Osteoblast (primary cell): ENCODE results near the gene MYT1. TPM values are rescaled to one million over a fixed set of nuclear protein-coding genes. Genes with fewer than 3 reads are reported as not detected.
A peak's percentile ranks its signal among the peaks of the same experiment; 100 is the strongest.

Experiments used
- DNase-seq: peaks from one replicate; pipeline ENCODE4 v3.0.0; 2011; ENCODE audit warnings: low spot score, mixed read lengths; ENCODE audit not compliant: insufficient read length; ENCODE audit errors: missing footprints
- H2AFZ ChIP-seq: 2 replicates; pipeline ENCODE4 v1.6.0; 2011; ENCODE audit warnings: mild to moderate bottlenecking, low read length
- H3K27ac ChIP-seq: 2 replicates; pipeline ENCODE4 v1.5.1; 2011; ENCODE audit warnings: mild to moderate bottlenecking, low read depth, low read length, moderate library complexity
- H3K27me3 ChIP-seq: 2 replicates; pipeline ENCODE4 v1.6.0; 2012; ENCODE audit warnings: mild to moderate bottlenecking, control low read depth, inconsistent platforms, low read length, moderate library complexity; ENCODE audit not compliant: insufficient read depth
- H3K36me3 ChIP-seq: 2 replicates; pipeline ENCODE4 v1.5.1; 2011; ENCODE audit warnings: mild to moderate bottlenecking, low read length, control low read depth, moderate library complexity; ENCODE audit not compliant: insufficient read depth
- H3K4me1 ChIP-seq: 2 replicates; pipeline ENCODE4 v1.5.1; 2011; ENCODE audit warnings: mild to moderate bottlenecking, low read length, control low read depth, moderate library complexity; ENCODE audit not compliant: insufficient read depth
- H3K4me2 ChIP-seq: 2 replicates; pipeline ENCODE4 v1.6.0; 2011; ENCODE audit warnings: mild to moderate bottlenecking, low read length; ENCODE audit not compliant: insufficient read depth
- H3K4me3 ChIP-seq: fragments of 200-600 bp; sonication (generic); 3 replicates; pipeline ENCODE4 v1.5.1; 2012; ENCODE audit warnings: mild to moderate bottlenecking, low read length, inconsistent platforms; ENCODE audit not compliant: insufficient read depth
- H3K79me2 ChIP-seq: 2 replicates; pipeline ENCODE4 v1.6.0; 2012; ENCODE audit warnings: mild to moderate bottlenecking, low read length, control low read depth, inconsistent platforms; ENCODE audit not compliant: insufficient read depth
- H3K9me3 ChIP-seq: 2 replicates; pipeline ENCODE4 v1.5.1; 2011; ENCODE audit warnings: low read depth, low read length, control low read depth
- H4K20me1 ChIP-seq: 2 replicates; pipeline ENCODE4 v1.6.0; 2012; ENCODE audit warnings: mild to moderate bottlenecking, low read length, control low read depth; ENCODE audit not compliant: insufficient read depth
- total RNA-seq: library from RNA; depleted of rRNA; stranded (reverse); fragments of >200 nt; gene quantifications from 2 replicates; pipeline ENCODE4 v1.2.3, GENCODE V29; 2012
- TF ChIP-seq, protein P1 (sequence below): IDR thresholded peaks from 2 replicates; pipeline ENCODE4 v1.5.1; 2011; ENCODE audit warnings: mild to moderate bottlenecking, low read depth, low read length, moderate library complexity; ENCODE audit errors: extremely low read depth

MYT1 gene
- total RNA-seq, 1 donor: not detected

DNA sequence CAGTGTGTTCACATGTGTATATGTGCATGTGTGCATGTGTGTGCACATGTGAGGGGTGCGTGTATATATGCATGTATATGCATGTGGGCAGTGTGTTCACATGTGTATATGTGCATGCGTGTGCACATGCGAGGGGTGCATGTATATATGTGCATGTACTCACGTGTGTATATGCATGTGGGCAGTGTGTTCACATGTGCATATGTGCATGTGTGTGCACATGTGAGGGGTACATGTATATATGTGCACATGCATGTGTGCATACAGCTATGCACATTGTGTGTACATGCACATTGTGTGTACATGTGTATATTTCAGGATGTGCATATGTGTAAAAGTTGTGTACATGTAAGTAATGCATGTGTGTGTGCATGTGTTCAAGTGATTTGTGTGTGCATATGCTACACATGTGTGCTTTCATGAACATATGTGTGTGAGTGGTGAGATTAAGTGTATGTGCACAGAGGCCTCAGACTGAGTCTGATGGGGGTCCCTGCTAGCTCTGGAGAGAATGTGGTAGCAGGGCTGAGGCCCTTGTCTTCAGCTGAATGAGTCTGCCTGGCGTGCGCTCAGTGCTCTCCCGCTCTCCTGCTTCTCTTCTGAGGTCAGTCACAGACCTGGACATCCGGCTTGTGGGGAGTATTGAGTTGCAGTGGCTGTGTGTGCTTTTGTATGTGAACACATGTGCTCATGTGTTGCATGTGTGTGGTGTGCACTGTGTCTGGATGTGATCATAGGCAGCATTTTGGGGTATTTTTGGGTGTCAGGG lies 19.9 kb upstream of the MYT1 start:
- Histone ChIP-seq H3K4me2 (no peak overlapping the region), H3K36me3 (no peaks in the 10 kb centered on the region), H3K4me1 (no peaks in the 10 kb centered on the region), H3K4me3 (no peak overlapping the region), H3K27me3 (peaks cover 6% of the 10 kb centered on the region), H4K20me1 (no peaks in the 10 kb centered on the region), H3K79me2 (no peaks in the 10 kb centered on the region), H3K9me3 (peaks cover 7% of the 10 kb centered on the region), H2AFZ (no peak overlapping the region), H3K27ac (no peak overlapping the region)
- DNase-seq: peak; percentile 21
- TF ChIP-seq, protein P1, sequence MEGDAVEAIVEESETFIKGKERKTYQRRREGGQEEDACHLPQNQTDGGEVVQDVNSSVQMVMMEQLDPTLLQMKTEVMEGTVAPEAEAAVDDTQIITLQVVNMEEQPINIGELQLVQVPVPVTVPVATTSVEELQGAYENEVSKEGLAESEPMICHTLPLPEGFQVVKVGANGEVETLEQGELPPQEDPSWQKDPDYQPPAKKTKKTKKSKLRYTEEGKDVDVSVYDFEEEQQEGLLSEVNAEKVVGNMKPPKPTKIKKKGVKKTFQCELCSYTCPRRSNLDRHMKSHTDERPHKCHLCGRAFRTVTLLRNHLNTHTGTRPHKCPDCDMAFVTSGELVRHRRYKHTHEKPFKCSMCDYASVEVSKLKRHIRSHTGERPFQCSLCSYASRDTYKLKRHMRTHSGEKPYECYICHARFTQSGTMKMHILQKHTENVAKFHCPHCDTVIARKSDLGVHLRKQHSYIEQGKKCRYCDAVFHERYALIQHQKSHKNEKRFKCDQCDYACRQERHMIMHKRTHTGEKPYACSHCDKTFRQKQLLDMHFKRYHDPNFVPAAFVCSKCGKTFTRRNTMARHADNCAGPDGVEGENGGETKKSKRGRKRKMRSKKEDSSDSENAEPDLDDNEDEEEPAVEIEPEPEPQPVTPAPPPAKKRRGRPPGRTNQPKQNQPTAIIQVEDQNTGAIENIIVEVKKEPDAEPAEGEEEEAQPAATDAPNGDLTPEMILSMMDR: no peak

DNA sequence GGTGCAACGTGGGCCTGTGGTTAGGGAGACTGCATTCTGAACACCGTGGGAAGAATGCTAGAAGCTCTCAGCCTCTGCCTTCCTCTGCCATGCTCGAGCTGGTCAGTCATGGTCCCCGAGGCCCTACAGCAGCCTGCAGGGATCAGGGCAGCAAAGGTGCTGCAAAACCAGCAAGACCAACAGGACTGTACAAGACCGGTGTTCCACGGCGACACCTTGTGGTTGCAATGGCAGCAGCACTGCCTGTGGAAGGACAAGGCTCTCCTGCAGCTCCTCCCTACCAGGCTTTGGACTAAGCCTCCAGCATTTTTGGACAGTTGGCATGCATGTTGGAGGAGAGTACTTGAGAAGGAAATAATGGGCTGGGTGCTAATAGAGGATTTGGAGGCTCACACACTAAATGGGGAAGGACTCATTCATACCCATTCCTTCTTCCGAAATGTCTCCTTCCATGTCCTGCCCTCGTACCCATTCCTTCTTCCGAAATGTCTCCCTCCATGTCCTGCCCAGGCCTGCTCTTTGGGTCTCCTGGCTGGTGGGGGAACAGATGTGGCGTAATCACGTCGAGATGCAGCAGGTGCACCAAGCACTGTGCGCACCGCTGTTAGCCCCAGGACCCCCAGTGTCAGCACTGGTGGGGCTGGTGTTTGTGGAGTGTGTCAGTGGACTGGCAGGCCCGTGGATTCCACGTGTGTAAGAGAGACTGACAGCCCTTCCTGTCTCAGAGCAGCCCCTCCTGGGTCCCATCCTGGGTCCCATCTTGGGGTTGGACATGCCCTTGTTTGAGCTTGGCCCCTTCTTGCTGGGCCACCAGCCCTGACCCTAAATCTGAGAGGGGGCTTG lies 18.6 kb upstream of the MYT1 start:
- peak; percentile 51 for DNase-seq
- no peaks in the 10 kb centered on the region for H3K79me2 ChIP-seq
- H3K4me1 ChIP-seq: no peaks in the 10 kb centered on the region
- H3K4me3 ChIP-seq: no peak overlapping the region
- H3K36me3 ChIP-seq: no peaks in the 10 kb centered on the region
- TF ChIP-seq, protein P1: no peak
- H3K27ac ChIP-seq: no peak overlapping the region
- no peak overlapping the region for H2AFZ ChIP-seq
- H3K27me3 ChIP-seq: peaks cover 6% of the 10 kb centered on the region
- H3K4me2 ChIP-seq: no peak overlapping the region
- H3K9me3 ChIP-seq: peaks cover 7% of the 10 kb centered on the region
- H4K20me1 ChIP-seq: peaks cover 4% of the 10 kb centered on the region

DNA sequence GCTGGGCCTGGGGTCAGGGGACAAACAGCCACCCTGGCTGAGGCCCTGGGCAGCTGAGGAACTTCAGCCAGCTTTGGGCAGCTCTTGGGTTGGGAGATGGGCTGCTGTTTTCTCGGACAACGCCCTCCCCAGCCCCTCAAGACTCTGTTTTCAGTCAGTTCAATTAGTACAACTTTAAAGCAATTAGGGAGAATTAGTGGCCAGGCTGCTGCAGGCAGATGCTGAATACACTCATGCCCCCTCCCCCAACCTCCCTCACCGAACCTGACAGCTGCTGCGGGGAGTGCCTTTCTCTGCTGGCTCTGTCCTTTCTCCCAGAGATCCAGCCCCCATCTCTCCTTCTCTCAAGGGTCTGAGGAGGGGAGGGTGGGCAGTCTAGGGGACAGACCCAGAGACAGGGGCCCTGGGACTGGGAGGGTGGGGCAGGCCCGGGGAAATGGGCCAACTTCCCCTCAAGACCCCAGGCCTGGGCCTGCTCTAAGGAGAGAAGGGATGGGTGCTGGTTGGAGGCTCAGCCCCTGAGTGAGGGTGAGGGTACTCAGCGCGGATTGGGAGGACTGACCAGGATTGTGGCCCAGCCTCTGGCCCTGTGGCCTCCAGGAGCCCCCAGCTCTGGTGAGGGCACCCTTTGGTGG lies 17.8 kb upstream of the MYT1 start:
- H3K9me3 ChIP-seq: peaks cover 7% of the 10 kb centered on the region
- peak; percentile 69 for DNase-seq
- H3K4me2 ChIP-seq: no peak overlapping the region
- no peak overlapping the region for H3K27ac ChIP-seq
- TF ChIP-seq, protein P1: no peak
- H3K4me1 ChIP-seq: no peaks in the 10 kb centered on the region
- H2AFZ ChIP-seq: no peak overlapping the region
- no peaks in the 10 kb centered on the region for H3K36me3 ChIP-seq
- no peaks in the 10 kb centered on the region for H3K79me2 ChIP-seq
- H3K27me3 ChIP-seq: peaks cover 6% of the 10 kb centered on the region
- H3K4me3 ChIP-seq: no peak overlapping the region
- peaks cover 4% of the 10 kb centered on the region for H4K20me1 ChIP-seq
